ENCODE measurements around the gene PTGDS. TPM values are rescaled to one million over a fixed set of nuclear protein-coding genes. Genes with fewer than 3 reads are reported as not detected.

PTGDS gene
- total and polyA plus RNA-seq, 10 of the 15 experiments (the other 5 are each of a cell fraction or from before 2014, with no cell fraction given): not detected

DNA sequence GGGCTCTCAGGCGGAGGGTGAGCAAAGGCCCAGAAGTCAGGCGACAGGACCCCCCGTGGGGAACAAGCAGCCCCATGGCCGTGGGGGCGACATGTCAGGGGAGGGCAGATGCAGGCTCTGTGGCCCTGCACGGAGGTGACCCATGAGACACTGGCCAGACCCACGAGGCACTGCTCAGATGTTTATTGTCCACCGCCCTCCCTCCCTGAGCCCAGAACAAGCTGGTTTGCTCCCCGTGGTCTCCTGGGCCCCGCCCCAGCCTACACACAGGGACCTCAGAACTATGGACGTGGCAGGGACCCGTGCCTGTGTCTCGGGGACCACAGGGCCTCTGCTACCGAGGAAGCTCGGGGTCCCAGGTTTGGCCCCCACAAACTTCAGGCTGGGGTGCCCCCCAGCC lies 52.7 kb downstream of the PTGDS start:
- H3K4me3 ChIP-seq: no peak overlapping the region
- RAD21 ChIA-PET (ENCODE audit: unreplicated experiment): interaction anchor here (0.8 to 2.1 kb wide), 9 partner anchors 17 to 264 kb away, joined by 3 to 23 read pairs (median 4); partner anchors contain the start of gene TRAF2

More for the DNA sequence above, 52.7 kb downstream of the PTGDS start:
- in situ Hi-C loops (cut with MboI): no loop called here
- no peak for TF ChIP-seq SREBF2 (IDR thresholded peaks at IDR 0.05; ENCODE audit: low read length)
- TF ChIP-seq MTA2 (IDR thresholded peaks at IDR 0.05; ENCODE audit: low read depth): no peak
- no peak for TF ChIP-seq CHD4 (IDR thresholded peaks at IDR 0.05)
- TF ChIP-seq, protein P1, sequence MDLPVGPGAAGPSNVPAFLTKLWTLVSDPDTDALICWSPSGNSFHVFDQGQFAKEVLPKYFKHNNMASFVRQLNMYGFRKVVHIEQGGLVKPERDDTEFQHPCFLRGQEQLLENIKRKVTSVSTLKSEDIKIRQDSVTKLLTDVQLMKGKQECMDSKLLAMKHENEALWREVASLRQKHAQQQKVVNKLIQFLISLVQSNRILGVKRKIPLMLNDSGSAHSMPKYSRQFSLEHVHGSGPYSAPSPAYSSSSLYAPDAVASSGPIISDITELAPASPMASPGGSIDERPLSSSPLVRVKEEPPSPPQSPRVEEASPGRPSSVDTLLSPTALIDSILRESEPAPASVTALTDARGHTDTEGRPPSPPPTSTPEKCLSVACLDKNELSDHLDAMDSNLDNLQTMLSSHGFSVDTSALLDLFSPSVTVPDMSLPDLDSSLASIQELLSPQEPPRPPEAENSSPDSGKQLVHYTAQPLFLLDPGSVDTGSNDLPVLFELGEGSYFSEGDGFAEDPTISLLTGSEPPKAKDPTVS (IDR thresholded peaks at IDR 0.05; ENCODE audit: low read depth, low read length): no peak
- TF ChIP-seq RAD21 (IDR thresholded peaks at IDR 0.05; ENCODE audit: insufficient read depth, low read depth, low read length): no peak
- no peak for TF ChIP-seq SMC3 (IDR thresholded peaks at IDR 0.05; ENCODE audit: borderline replicate concordance, low read length)
- no peak for TF ChIP-seq CREB1 (IDR thresholded peaks at IDR 0.05; ENCODE audit: low read depth)
- TF ChIP-seq, protein P2, sequence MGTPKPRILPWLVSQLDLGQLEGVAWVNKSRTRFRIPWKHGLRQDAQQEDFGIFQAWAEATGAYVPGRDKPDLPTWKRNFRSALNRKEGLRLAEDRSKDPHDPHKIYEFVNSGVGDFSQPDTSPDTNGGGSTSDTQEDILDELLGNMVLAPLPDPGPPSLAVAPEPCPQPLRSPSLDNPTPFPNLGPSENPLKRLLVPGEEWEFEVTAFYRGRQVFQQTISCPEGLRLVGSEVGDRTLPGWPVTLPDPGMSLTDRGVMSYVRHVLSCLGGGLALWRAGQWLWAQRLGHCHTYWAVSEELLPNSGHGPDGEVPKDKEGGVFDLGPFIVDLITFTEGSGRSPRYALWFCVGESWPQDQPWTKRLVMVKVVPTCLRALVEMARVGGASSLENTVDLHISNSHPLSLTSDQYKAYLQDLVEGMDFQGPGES (IDR thresholded peaks at IDR 0.05): no peak
- TF ChIP-seq LARP7 (IDR thresholded peaks at IDR 0.05): no peak
- TF ChIP-seq SUZ12 (IDR thresholded peaks at IDR 0.05; ENCODE audit: unreplicated experiment): no peak
- TF ChIP-seq, protein P3, sequence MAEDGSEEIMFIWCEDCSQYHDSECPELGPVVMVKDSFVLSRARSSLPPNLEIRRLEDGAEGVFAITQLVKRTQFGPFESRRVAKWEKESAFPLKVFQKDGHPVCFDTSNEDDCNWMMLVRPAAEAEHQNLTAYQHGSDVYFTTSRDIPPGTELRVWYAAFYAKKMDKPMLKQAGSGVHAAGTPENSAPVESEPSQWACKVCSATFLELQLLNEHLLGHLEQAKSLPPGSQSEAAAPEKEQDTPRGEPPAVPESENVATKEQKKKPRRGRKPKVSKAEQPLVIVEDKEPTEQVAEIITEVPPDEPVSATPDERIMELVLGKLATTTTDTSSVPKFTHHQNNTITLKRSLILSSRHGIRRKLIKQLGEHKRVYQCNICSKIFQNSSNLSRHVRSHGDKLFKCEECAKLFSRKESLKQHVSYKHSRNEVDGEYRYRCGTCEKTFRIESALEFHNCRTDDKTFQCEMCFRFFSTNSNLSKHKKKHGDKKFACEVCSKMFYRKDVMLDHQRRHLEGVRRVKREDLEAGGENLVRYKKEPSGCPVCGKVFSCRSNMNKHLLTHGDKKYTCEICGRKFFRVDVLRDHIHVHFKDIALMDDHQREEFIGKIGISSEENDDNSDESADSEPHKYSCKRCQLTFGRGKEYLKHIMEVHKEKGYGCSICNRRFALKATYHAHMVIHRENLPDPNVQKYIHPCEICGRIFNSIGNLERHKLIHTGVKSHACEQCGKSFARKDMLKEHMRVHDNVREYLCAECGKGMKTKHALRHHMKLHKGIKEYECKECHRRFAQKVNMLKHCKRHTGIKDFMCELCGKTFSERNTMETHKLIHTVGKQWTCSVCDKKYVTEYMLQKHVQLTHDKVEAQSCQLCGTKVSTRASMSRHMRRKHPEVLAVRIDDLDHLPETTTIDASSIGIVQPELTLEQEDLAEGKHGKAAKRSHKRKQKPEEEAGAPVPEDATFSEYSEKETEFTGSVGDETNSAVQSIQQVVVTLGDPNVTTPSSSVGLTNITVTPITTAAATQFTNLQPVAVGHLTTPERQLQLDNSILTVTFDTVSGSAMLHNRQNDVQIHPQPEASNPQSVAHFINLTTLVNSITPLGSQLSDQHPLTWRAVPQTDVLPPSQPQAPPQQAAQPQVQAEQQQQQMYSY (CRISPR knock-in tag; IDR thresholded peaks at IDR 0.05): no peak
- TF ChIP-seq STAT1 (conservative IDR thresholded peaks at IDR 0.05): no peak
- TF ChIP-seq KDM1A (IDR thresholded peaks at IDR 0.05; ENCODE audit: borderline replicate concordance): no peak
- no peak for TF ChIP-seq ETV6 (conservative IDR thresholded peaks at IDR 0.05 in 1 of 2, IDR thresholded peaks at IDR 0.05 in 1 of 2; ENCODE audit: borderline replicate concordance in 1 of 2, low read depth in 1 of 2)
- TF ChIP-seq MEF2A (IDR thresholded peaks at IDR 0.05; ENCODE audit: insufficient read depth, low read depth, low read length): no peak
- no peak for TF ChIP-seq RELA (IDR thresholded peaks at IDR 0.05; ENCODE audit: borderline replicate concordance, partially characterized antibody)
- no peak for TF ChIP-seq MYB (IDR thresholded peaks at IDR 0.05; ENCODE audit: borderline replicate concordance, low read depth, low read length)
- TF ChIP-seq ATF7 (IDR thresholded peaks at IDR 0.05; ENCODE audit: low read depth): no peak
- H3K9ac ChIP-seq (ENCODE audit: control insufficient read depth, insufficient read depth, low read length): no peak overlapping the region
- no peaks in the 10 kb centered on the region for H3K79me2 ChIP-seq (ENCODE audit: control insufficient read depth, insufficient read depth, low read length)
- DNase-seq (ENCODE audit: low read depth, low spot score): no peak
- H3K4me2 ChIP-seq (ENCODE audit: control insufficient read depth, insufficient read depth): peak overlapping the region; percentile 30; the same call in 1 of the 2 replicates
- POLR2A ChIA-PET: interaction anchor here (0.5 to 1.0 kb wide), 4 partner anchors 11 to 303 kb away, joined by 3 to 5 read pairs (median 4); partner anchors contain the start of gene PAXX
- no peak for FAIRE-seq
- SMC1A ChIA-PET (ENCODE audit: uncharacterized antibody, unreplicated experiment): interaction anchor here (0.8 to 2.1 kb wide), 4 partner anchors 38 to 82 kb away, joined by 3 to 14 read pairs (median 5); no protein-coding TSS in a partner anchor
- H4K20me1 ChIP-seq (ENCODE audit: control insufficient read depth, insufficient read depth): no peaks in the 10 kb centered on the region
- WGBS (ENCODE audit: insufficient coverage, insufficient replicate concordance, low lambda C conversion rate, missing lambda C conversion rate): 5% methylated on average over 13 of the region's 15 CpGs
- no peak overlapping the region for H3K27ac ChIP-seq (ENCODE audit: control insufficient read depth, insufficient read depth)
- H3K9me3 ChIP-seq (replicated peaks; ENCODE audit: control insufficient read depth, insufficient read depth, low read length): no peaks in the 10 kb centered on the region
- H3K36me3 ChIP-seq (ENCODE audit: control insufficient read depth in 2 of 2, insufficient read depth in 2 of 2, low read length in 1 of 2): no peaks in the 10 kb centered on the region
- peaks cover 0 to 2% of the 10 kb centered on the region in 2 experiments; a peak in 2 of 4 replicates for H3K27me3 ChIP-seq (replicated peaks in 1 of 2; ENCODE audit: control insufficient read depth in 2 of 2, insufficient read depth in 2 of 2, low read length in 1 of 2)
- H3K4me1 ChIP-seq (ENCODE audit: control insufficient read depth, insufficient read depth, low read length): peaks cover 48% of the 10 kb centered on the region
- CTCF ChIA-PET: interaction anchor here (0.6 to 4.7 kb wide), 43 partner anchors 9 to 303 kb away, joined by 3 to 65 read pairs (median 5); partner anchors contain the start of genes AJM1, C8G, CLIC3 and MAN1B1
- H2AFZ ChIP-seq (ENCODE audit: control insufficient read depth, low read depth, low read length): no peak overlapping the region
- no peak for ATAC-seq
- BruUV-seq (replicated peaks): no TSS peak
- intact Hi-C loops (cut with micrococcal nuclease; ENCODE audit: unreplicated experiment): no loop called here
